ENCODE results near the gene ADGRL3. TPM values are rescaled to one million over a fixed set of nuclear protein-coding genes. Genes with fewer than 3 reads are reported as not detected.

The ADGRL3 gene
- total RNA-seq, 2 experiments from 2014 or later, result not detected

GRCh38 chr4:61772126-61772525 is 572.0 kb downstream of the ADGRL3 start:
- intact Hi-C loops (cut with micrococcal nuclease; ENCODE audit: unreplicated experiment), result no loop called here
- Histone ChIP-seq H3K36me3 (ENCODE audit: insufficient read depth, low read length) (no peaks in the 10 kb centered on the region), H3K9me2 (ENCODE audit: insufficient read depth, low read length) (no peaks in the 10 kb centered on the region), H2AFZ (ENCODE audit: low read length) (no peak overlapping the region), H4K20me1 (ENCODE audit: insufficient read depth, low read length) (no peaks in the 10 kb centered on the region), H3K4me3 (ENCODE audit: low read depth, low read length, poor library complexity, severe bottlenecking) (no peak overlapping the region), H3K27ac (ENCODE audit: low read depth, low read length, poor library complexity, severe bottlenecking) (no peak overlapping the region), H3K9me3 (ENCODE audit: low read length) (no peaks in the 10 kb centered on the region), H3K79me2 (ENCODE audit: insufficient read depth, low read depth, low read length) (no peaks in the 10 kb centered on the region), H3K4me1 (ENCODE audit: insufficient read depth, low read length, poor library complexity, severe bottlenecking) (no peaks in the 10 kb centered on the region), H3K4me2 (ENCODE audit: low read length) (no peak overlapping the region)
- DNase-seq (ENCODE audit: low spot score), result no peak
- ChIA-PET POLR2A (interaction anchor here (0.6 kb wide), 1 partner anchor 49 kb away, joined by 3 read pairs; no protein-coding TSS in a partner anchor), CTCF (ENCODE audit: unreplicated experiment) (no interaction called here)
- BruUV-seq (replicated peaks), result no TSS peak
- no peak for TF ChIP-seq EZH2phosphoT487 (IDR thresholded peaks at IDR 0.05; ENCODE audit: borderline replicate concordance, low read depth, low read length)
- no peak for TF ChIP-seq CTCF (conservative IDR thresholded peaks at IDR 0.05; ENCODE audit: low read length)

GRCh38 chr4:61773655-61774245 is 573.6 kb downstream of the ADGRL3 start:
- Histone ChIP-seq H2AFZ (ENCODE audit: low read length) (no peak overlapping the region), H3K79me2 (ENCODE audit: insufficient read depth, low read depth, low read length) (no peaks in the 10 kb centered on the region), H3K4me3 (ENCODE audit: low read depth, low read length, poor library complexity, severe bottlenecking) (no peak overlapping the region), H3K9me2 (ENCODE audit: insufficient read depth, low read length) (no peaks in the 10 kb centered on the region), H3K9me3 (ENCODE audit: low read length) (no peaks in the 10 kb centered on the region), H3K36me3 (ENCODE audit: insufficient read depth, low read length) (no peaks in the 10 kb centered on the region), H3K27ac (ENCODE audit: low read depth, low read length, poor library complexity, severe bottlenecking) (no peak overlapping the region), H3K4me1 (ENCODE audit: insufficient read depth, low read length, poor library complexity, severe bottlenecking) (no peaks in the 10 kb centered on the region), H3K4me2 (ENCODE audit: low read length) (no peak overlapping the region), H4K20me1 (ENCODE audit: insufficient read depth, low read length) (no peaks in the 10 kb centered on the region)
- intact Hi-C loops (cut with micrococcal nuclease; ENCODE audit: unreplicated experiment), result no loop called here
- no TSS peak for BruUV-seq (replicated peaks)
- no peak for TF ChIP-seq EZH2phosphoT487 (IDR thresholded peaks at IDR 0.05; ENCODE audit: borderline replicate concordance, low read depth, low read length)
- no peak for TF ChIP-seq CTCF (conservative IDR thresholded peaks at IDR 0.05; ENCODE audit: low read length)
- no peak for DNase-seq (ENCODE audit: low spot score)
- ChIA-PET POLR2A (interaction anchor here (0.6 kb wide), 2 partner anchors 10 to 883 kb away, joined by 3 to 6 read pairs; no protein-coding TSS in a partner anchor), CTCF (ENCODE audit: unreplicated experiment) (no interaction called here)

- Histone ChIP-seq H3K9me2 (ENCODE audit: insufficient read depth, low read length) (no peaks in the 10 kb centered on the region), H3K4me3 (ENCODE audit: low read depth, low read length, poor library complexity, severe bottlenecking) (no peak overlapping the region), H3K36me3 (ENCODE audit: insufficient read depth, low read length) (no peaks in the 10 kb centered on the region), H3K4me2 (ENCODE audit: low read length) (no peak overlapping the region), H3K9me3 (ENCODE audit: low read length) (no peaks in the 10 kb centered on the region), H3K79me2 (ENCODE audit: insufficient read depth, low read depth, low read length) (no peaks in the 10 kb centered on the region), H2AFZ (ENCODE audit: low read length) (no peak overlapping the region), H3K4me1 (ENCODE audit: insufficient read depth, low read length, poor library complexity, severe bottlenecking) (no peaks in the 10 kb centered on the region), H4K20me1 (ENCODE audit: insufficient read depth, low read length) (no peaks in the 10 kb centered on the region), H3K27ac (ENCODE audit: low read depth, low read length, poor library complexity, severe bottlenecking) (no peak overlapping the region)
- no TSS peak for BruUV-seq (replicated peaks)
- ChIA-PET POLR2A (no interaction called here), CTCF (ENCODE audit: unreplicated experiment) (no interaction called here)
- intact Hi-C loops (cut with micrococcal nuclease; ENCODE audit: unreplicated experiment), result no loop called here
- no peak for TF ChIP-seq EZH2phosphoT487 (IDR thresholded peaks at IDR 0.05; ENCODE audit: borderline replicate concordance, low read depth, low read length)
- TF ChIP-seq CTCF (conservative IDR thresholded peaks at IDR 0.05; ENCODE audit: low read length), result no peak
- DNase-seq (ENCODE audit: low spot score), result no peak
These were observed 582.0 kb downstream of the ADGRL3 start for GRCh38 chr4:61782133-61782532.

Data from OCI-LY7 (cell line).